ENCODE data around the gene FADS3.

FADS3 gene

DNA sequence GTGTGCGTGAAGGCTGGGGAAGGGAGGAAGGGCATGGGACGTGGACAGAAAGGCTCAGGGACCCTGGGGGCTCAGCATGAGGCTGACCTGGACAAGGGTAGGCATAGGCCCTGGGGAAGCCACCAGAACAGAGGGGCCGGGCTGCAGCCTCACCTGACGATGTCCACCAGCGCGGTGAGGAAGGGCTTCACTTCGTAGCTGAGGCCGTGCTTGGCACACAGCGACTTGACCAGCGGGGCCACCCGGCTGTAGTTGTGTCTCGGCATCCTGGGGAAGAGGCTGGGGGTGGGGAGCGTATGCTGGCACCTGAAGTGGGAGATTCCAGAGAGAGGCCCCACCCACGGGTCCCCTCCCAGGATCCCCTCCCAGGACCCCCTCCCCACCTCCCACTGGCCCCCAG is 15.6 kb downstream of the FADS3 start:
- DNase-seq = no peak

GRCh38 chr11:61874853-61875252 is 16.5 kb downstream of the FADS3 start:
- DNase-seq = no peak

DNA sequence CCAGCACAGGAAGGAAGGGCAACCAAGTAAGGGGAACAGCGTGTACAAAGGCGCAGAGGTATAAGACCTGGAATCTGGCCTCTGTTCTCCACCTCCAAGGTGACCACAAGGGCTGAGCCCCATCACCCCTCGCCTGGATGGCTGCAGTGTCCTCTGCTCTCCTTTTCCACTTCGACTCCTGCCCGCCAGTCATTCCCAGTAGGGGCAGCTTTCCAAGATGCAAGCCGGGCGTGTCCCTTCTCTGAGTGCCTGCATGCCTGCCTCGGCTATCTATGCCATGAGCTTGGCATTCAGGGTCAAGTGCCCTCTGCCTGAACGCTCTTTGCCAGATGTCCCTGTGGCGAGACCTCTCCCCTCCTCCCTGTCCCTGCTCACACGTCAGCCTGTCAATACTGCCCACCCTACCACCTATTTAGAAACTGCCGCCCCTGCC is 17.0 kb downstream of the FADS3 start:
- DNase-seq = no peak

- no peak for DNase-seq
Observed at GRCh38 chr11:61873588-61874376, 17.6 kb downstream of the FADS3 start.

- DNase-seq = no peak
Observed at GRCh38 chr11:61872935-61873565, 18.3 kb downstream of the FADS3 start.

GRCh38 chr11:61871158-61871597 is 20.2 kb downstream of the FADS3 start:
- DNase-seq = peak; percentile 58

GRCh38 chr11:61870541-61871031 is 20.8 kb downstream of the FADS3 start:
- DNase-seq = no peak

- no peak for DNase-seq
Observed at GRCh38 chr11:61869708-61870451, 21.5 kb downstream of the FADS3 start.

DNA sequence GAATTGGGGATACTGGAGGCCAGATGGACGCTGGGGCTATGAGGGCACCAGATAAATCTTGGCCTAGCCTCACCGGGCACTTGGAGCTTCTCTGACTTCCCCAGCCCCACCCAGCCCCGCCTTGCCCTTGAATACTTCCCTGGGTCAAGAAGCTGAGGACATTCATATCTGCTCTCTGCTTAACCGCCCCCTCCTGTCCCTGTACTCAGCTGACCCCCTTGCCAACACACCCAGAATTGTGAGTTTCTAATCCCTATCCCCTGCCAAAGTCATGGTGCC is 22.0 kb downstream of the FADS3 start:
- DNase-seq = no peak

GRCh38 chr11:61868571-61869428 is 22.5 kb downstream of the FADS3 start:
- DNase-seq = no peak

DNA sequence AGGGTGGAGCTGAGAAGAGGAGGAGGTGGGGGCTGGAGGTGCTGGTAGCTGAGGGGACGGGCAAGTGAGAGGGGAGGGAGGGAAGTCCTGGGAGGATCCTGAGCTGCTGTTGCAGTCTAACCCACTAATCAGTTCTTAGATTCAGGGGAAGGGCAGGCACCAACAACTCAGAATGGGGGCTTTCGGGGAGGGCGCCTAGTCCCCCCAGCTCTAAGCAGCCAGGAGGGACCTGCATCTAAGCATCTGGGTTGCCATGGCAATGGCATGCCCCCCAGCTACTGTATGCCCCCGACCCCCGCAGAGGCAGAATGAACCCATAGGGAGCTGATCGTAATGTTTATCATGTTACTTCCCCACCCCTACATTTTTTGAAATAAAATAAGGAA is 24.4 kb downstream of the FADS3 start:
- DNase-seq = no peak

DNA sequence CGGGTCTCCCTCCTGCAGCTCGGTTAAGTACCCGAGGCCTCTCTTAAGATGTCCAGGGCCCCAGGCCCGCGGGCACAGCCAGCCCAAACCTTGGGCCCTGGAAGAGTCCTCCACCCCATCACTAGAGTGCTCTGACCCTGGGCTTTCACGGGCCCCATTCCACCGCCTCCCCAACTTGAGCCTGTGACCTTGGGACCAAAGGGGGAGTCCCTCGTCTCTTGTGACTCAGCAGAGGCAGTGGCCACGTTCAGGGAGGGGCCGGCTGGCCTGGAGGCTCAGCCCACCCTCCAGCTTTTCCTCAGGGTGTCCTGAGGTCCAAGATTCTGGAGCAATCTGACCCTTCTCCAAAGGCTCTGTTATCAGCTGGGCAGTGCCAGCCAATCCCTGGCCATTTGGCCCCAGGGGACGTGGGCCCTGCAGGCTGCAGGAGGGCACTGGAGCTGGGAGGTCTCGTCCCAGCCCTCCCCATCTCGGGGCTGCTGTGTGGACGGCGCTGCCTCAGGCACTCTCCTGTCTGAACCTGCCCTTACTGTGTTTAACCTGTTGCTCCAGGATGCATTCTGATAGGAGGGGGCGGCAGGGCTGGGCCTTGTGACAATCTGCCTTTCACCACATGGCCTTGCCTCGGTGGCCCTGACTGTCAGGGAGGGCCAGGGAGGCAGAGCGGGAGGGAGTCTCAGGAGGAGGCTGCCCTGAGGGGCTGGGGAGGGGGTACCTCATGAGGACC is 25.0 kb downstream of the FADS3 start:
- no peak for DNase-seq

DNA sequence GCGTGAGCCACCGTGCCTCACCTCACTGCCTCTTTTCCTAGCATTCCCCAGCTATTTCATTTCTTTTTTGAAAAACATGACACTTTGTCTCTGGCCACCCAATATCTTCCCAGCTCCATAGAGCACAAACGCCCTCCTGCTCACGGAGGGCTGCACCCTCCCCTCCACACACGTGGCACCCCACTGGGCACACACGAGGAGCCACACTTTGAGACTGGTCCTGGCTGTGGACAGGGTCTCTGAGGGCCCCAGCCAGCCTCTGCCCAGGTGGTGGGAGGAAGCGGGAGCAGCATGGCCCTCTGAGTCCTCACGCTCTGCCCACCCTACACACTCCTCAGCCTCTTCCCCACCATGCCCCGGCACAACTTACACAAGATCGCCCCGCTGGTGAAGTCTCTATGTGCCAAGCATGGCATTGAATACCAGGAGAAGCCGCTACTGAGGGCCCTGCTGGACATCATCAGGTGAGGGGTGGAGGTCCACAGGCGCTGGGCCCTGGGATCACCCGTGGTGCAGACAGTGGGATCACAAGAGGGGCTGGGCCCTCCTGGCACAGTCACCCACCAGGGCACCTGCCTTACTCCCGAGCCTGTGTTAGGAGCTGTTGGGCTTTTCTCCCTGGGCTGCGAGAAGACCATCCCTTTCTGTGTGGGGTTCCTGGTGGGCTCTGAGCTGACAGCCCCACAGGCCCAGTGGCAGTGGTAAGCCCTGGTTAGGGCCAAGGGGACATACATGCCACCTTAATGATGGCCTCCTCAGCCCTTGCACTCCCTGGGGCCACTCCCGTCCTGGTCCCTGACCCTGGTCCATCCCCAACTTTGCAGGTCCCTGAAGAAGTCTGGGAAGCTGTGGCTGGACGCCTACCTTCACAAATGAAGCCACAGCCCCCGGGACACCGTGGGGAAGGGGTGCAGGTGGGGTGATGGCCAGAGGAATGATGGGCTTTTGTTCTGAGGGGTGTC is 26.2 kb downstream of the FADS3 start:
- DNase-seq = no peak

DNA sequence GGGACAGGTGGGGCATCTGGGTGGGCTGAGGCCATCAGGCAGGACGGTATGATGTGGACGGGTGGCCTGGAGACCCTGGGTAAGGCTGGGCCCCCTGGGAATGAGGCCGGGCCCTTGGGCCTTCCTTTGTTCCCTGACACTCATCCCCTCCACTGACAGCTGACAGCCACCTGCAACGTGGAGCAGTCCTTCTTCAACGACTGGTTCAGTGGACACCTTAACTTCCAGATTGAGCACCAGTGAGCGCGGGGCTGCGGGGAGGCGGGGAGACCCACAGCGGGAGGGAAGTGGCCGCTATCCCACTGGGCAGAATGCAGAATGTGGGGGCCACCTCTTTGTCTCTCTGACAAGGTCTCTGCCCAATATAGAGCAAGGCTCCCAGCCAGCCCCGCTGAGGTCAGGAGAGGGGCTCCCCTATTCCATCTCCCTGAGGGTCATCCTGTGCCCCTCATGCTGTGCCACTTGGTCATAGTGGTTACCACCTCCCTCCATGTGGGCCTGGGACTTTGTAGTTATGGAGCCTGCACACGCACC is 27.7 kb downstream of the FADS3 start:
- no peak for DNase-seq

GRCh38 chr11:61862714-61863547 is 28.4 kb downstream of the FADS3 start:
- no peak for DNase-seq

DNA sequence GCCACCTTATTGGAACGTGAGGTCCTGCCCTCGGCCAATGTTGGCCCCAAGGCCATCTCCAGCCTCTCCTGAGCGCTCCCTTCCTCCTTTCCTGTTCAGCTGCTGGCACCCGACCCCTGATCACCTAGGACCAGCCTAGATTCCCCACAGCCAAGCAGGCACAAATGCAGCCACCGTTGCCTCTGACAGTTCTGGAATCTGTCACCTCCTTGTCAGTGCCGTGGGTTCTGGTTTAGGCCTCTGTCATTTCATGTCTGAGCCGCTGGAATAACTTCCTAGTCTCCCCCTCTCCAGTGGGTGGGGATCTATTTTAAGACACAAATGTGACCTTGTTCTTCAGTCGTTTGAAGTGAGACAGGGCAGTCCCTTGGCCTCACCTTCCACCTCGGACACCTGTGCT is 29.7 kb downstream of the FADS3 start:
- DNase-seq = no peak

- no peak for DNase-seq
Observed at GRCh38 chr11:61860054-61860903, 31.1 kb downstream of the FADS3 start.

DNA sequence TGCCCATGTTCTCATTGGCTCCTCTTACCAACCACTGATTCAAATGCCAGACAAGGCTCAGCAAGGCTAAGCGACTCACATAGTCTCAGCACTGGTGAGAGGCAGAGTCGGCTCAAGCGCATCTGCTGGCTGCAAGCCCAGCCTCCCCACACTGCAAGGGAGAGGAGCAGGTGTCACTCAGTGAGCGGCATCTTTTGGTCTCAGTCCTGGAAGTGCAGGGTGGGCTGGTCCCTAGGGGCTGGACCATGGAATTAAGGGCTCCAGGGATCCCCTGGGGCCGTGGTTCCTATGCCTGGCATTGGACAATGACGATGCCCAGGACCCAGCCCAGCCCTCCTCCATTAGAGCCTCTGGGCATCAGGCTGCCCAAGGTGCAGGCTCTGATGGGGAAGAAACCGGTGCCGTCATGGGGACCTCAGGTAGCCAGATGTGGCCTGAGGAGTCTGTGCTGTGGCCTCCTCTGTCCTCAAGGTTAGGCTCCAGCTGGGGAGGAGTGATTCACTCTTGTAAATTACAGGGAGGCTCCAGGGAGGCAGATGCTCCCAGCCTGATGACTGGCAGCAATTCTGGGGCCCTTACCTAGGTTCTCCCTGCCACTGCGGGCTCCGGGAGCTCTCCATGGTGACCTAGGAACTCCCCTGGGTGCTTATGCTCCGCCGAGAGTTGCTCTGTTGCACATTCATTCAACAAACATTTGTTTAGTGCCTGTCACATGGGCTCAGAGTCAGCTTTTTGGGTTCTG is 35.2 kb downstream of the FADS3 start:
- DNase-seq = no peak

Data from CD4-positive, alpha-beta T cell treated with Interleukin-15 for 1 hour (primary cell).